Transverse colon (tissue), 4 donors: ENCODE results near the gene PUDP.

Experiments
- POLR2AphosphoS5 ChIP-seq, 3 donors: sonication (generic); formaldehyde crosslinking; IDR thresholded peaks; one replicate each; pipeline ENCODE4 v1.6.1; 2016; ENCODE audit warnings: antibody characterized with exemption in 3 of 3
- TF ChIP-seq, protein P1 (sequence below), 5 experiments: fragments of 200-600 bp in 3 of 5; fragments of 450-650 bp in 2 of 5; sonication (generic) in 3 of 5; IDR thresholded peaks; 1 replicate in 2 of 5; 2 replicates in 3 of 5; pipeline ENCODE4 v1.5.1; 2016 to 2017; ENCODE audit warnings: antibody characterized with exemption in 5 of 5, inconsistent platforms in 3 of 5, mild to moderate bottlenecking in 2 of 5, moderate library complexity in 1 of 5

DNA sequence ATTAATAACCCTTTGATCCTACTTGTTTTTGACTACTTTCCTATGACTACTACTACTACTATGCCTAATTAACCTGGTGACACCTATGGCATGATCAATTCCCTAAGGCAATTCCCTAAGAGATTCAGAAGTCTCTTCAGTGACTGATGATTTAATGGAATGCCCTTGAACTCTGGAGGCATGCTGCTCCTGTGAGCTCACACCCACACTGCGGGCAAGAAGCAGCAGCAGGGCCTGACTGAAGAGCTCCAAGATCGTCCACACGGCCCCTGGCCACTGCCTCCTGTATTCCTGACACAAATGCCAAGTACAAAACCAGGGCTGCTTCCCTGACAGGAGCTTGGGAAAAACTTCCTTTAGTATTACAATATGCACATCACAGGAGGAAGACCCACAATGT lies 74.6 kb downstream of the PUDP start:
- no peak for TF ChIP-seq POLR2AphosphoS5 (IDR thresholded peaks at IDR 0.05)
- TF ChIP-seq, protein P1, sequence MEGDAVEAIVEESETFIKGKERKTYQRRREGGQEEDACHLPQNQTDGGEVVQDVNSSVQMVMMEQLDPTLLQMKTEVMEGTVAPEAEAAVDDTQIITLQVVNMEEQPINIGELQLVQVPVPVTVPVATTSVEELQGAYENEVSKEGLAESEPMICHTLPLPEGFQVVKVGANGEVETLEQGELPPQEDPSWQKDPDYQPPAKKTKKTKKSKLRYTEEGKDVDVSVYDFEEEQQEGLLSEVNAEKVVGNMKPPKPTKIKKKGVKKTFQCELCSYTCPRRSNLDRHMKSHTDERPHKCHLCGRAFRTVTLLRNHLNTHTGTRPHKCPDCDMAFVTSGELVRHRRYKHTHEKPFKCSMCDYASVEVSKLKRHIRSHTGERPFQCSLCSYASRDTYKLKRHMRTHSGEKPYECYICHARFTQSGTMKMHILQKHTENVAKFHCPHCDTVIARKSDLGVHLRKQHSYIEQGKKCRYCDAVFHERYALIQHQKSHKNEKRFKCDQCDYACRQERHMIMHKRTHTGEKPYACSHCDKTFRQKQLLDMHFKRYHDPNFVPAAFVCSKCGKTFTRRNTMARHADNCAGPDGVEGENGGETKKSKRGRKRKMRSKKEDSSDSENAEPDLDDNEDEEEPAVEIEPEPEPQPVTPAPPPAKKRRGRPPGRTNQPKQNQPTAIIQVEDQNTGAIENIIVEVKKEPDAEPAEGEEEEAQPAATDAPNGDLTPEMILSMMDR (IDR thresholded peaks at IDR 0.05) = no peak
